NCI-H2107 (cell line): Measurements from ENCODE around the gene TIMM10.
A peak's percentile ranks its signal among the peaks of the same experiment; 100 is the strongest.
"Not testable (repeated sequence)": the region's sequence is repeated elsewhere in the genome, so short reads cannot be mapped to it uniquely, and the experiment has no call there.

ENCODE experiments used
- DNase-seq: peaks from one replicate; lab custom pipeline; 2025; lab: John Stamatoyannopoulos, UW

Gene TIMM10

DNA sequence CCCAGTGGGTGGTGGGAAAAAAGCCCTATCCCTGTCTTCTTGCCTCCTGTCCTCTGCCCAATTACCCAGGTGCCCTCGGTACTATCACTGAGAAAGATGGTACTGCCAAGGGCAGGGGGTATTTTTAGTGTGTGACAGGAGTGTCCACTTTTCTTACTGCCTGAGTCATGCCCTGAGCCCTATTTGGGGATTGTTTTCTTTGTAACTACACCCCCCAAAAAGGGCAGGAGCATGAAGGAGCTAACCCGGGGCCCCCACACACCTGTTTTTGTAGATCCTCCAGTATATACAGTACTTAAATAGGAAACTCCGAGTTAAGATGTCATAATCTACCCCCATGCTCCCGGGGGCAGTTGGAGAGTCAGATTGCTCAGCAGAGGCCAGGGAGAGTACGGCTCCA is 10.6 kb upstream of the TIMM10 start:
- no peak for DNase-seq

DNA sequence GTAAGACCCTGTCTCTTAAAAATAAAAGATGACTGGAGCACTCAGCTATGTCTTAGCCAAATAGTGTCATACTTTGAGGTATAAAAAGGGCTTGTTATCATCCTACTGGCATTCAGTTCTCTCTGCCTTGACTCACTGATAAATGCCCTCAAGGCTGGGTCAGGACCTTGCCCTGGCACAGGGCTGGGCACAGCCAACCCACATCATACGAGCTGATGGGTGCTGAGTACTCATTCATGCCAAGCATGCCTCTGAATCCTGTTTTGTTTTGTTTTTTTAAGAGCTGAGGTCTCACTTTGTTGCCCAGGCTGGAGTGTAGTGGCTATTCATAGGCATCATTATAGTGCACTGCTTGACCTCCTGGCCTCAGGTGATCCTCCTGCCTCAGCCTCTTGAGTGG is 8.8 kb upstream of the TIMM10 start:
- no peak for DNase-seq

DNA sequence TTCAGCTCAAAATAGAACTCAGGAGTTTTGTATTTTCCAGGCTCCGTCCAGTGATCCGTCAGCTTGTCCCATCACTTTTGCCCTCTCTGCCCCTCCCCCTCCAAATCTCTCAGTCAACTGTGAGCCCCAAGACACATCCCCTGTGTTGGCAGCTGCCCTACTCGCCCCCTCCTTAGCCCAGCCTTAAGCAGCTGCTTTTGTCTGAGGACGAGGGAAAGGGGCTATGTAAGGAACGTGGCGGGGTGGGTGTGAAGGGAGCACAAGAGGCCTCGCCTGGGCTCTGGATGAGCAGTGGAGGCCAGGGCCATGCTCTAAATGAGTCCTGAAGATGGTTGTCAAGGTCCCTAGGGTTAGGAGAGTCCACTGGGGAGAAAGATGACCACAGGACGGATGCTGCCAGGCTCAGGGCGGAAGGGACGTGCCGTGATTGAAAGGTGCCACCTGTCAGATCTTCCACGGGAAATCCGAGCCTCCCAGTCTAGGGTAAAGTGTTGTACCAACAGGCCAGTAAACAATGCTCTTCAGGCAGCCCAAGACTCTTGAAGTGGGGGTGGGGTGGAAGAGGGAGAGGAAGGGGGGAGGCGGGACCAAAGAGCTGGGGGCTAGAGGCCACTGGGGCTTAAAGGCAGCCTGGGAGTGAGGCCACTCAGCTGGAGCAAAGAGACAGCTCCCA is 6.5 kb upstream of the TIMM10 start, which contains the start of gene SMTNL1:
Gene SMTNL1, plus strand, starts transcription at position 649 of the 673 bp plus-strand sequence. CDS start 5,048 bp downstream, outside the sequence.
- DNase-seq, result peak; percentile 3

DNA sequence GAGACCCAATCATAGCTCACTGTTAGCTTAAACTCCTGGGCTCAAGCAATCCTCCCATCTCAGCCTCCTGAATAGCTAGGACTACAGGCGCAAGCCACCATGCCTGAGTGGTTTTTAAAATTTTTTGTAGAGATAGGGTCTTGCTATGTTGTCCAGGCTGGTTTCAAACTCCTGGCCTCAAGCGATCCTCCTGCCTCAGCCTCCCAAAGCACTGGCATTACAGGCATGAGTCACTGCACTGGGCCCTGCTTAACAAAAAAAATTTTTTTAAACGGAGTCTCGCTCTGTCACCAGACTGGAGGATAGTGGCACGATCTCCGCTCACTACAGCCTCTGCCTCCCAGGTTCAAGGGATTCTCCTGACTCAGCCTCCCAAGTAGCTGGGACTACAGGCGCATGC is 3.9 kb upstream of the TIMM10 start:
- DNase-seq, result not testable (repeated sequence)

DNA sequence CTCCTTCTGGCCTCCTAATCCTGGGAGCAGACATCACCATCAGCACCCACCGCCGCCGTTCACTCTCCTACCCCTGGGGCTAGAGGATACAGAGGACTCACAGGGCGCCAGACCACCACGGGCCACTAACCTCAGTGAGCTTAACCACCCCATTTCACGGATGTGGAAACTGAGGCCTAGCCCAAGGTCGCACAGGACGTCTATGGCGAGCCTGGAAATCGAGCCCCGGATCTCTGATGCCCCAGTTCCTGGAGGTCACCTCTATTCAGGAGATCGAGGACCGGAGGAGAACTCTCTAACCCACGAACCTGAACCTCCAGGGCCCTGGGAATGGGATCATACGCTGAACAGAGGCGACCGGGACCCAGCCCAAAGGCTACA is 349 bp downstream of the TIMM10 start:
- DNase-seq, result no peak

DNA sequence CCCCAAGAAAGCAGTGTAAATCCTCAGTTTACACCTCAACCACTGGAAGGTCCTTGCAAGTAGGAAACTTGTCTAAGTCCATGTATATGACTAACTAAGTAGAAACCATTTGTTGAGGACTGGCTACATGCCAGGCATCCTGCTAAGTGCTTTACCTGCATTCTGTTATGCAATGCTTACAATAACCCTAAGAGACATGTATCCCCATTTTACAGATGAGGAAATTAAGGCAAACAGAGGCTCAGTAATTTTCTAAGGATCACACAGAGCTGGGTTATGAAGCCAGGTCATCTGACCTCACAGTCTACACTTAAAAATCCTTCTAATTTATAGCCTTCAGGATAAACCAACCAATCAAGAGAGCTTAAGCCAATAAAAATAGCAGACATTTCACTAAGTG is 1.5 kb downstream of the TIMM10 start:
- no peak for DNase-seq

DNA sequence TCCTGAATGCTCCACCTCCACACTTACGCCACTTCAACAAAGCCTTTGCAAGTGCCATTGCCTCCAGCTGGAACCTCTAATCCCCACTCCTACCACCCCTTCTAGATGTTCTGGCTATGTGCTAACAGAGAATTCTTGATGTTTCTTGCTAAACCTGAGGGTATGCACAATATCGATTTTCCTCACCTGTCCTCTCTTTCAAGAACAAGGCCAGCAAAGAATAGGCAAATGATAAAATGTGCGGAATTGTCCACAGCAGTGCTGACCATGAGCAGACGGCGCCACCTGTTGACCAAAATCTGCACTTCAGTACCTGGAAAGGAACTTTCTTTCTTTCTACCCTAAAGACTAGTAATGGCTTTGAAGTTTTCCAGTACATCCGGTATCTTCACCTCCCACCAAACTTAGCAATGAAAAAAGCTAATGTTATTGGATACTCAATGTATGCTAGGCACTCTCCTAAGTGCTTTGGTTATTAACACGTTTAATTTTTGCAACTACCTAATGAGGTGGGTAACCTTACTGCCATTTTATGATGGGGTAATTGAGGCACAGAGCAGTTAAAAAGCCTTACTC is 3.4 kb downstream of the TIMM10 start:
- DNase-seq, result peak; percentile 50

DNA sequence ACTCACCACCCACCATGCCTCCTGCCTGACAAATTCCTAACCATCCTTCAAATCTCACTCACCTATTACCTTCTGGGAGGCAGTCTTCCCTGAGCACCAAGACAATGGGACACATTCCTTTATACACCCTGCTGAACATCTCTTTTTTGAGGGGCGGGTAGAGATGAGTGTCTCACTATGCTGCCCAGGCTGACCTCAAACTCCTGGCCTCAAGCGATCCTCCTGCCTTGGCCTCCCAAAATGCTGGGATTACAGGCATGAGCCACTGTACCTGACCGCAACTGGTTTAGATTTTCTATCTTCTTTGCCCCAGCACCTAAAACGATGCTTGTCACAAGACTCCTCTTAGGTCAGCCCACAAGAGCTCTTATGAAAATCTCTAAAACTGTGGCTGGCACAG is 7.1 kb downstream of the TIMM10 start:
- no peak for DNase-seq

DNA sequence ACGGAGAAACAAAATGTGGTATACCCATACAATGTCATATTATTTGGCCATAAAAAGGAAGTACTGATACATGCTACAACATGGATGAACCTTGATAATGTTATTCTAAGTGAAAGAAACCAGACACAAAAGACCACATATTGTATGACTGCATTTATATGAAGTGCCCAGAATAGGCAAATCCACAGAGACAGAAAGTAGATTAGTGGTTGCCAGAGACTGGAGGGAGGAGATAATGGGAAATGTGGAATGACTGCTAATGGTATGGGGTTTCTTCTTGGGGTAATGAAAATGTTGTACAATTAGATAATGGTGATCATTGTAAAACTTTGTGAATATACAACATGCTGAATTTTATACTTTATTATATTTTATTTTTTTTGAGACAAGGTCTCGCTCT is 9.4 kb downstream of the TIMM10 start:
- DNase-seq, result no peak

DNA sequence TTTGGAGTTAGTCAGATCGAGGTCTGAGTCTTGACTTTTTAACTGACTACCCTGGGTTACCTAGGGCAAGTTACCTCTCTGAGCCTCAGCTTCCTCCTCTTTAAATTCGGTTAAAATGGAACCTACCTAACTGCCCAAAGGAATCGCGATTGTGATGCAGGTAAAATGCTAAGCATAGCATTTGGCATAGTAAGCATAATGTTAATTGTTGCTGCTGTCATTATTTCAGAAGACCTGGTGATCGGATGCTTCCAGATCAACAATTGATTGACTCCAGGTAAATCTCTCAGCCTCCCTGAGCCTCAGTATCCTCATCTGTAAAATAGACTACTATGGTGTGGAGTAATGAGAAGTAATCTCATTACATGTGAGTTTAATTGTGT is 14.5 kb downstream of the TIMM10 start:
- DNase-seq, result no peak

DNA sequence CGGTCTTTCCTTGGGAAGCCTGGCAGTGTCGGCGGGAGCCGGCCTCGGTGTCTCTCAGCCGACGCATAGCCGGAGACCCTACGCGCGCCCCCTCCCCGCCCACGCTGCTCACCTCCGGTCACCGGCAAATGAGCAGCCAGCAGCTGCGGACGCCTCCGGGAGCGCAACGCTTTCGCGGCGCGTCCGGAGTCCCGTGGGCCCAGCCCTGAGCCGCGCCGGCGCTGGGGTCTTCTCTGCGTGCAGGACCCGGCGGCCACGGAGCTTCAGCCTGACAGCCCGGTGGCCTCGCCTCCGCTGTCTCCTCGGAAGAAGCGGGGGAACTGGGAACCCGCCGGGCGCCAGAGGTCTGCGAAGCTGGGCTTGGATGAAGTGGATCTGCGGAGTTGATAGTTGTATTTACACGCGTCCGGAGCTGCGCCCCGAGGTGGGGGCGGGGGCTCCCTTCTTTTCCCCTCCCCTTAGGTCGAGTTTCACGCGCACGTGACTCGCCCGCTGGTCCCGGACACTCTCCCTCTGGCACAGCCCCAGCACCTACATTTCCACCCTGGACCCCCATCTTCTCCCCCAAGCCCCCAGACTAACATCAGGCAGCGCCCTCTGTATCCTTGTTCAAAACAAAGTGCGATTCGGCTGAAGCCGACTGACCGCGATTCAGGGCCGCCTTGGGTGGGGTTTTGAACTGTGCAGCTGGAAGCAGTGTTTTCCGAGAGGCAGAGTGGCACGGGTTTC is 15.1 kb downstream of the TIMM10 start, which contains the start of gene SLC43A1:
Gene SLC43A1, minus strand, starts transcription at position 371 of the 729 bp plus-strand sequence. CDS start 1,591 bp downstream, outside the sequence.
- no peak for DNase-seq

DNA sequence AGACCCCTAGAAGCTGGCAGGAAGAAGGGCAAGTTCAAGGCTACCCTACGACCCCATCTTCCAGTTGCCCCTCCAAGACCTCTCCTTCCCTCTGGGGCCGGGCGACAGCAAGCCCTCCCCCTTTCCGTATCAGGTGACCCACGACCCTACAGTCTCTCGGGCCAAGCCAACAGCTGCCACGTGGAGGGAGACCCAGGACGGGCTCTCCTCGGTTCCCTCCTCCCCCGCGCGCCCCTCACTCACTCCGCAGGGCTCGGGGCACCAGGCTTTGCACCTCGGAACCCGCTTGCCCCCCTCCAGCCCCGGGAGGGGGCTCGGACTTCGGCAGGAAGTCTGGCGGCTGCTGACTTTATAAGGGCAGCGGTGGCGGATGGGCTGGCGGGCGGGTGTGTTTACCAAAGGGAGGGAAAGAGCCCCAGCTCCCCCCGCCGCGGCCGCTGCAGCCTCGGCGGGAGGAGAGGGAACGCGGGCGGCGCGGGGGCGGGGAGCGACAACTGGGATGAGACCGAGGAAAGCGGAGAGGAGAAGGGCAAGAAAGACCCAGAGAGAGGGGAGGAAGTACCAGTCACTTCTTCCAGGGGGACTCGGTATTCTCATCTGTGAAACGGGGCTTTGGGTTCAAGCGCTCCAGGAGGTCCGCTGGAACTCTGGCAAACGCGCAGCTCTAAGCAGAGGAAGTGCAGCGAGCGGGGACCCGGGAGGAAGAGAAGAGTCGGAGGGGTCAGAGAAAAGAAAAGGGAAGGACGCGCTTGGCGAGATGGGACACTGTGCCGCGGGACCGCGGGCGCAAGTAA is 15.8 kb downstream of the TIMM10 start:
- peak; percentile 28 for DNase-seq

DNA sequence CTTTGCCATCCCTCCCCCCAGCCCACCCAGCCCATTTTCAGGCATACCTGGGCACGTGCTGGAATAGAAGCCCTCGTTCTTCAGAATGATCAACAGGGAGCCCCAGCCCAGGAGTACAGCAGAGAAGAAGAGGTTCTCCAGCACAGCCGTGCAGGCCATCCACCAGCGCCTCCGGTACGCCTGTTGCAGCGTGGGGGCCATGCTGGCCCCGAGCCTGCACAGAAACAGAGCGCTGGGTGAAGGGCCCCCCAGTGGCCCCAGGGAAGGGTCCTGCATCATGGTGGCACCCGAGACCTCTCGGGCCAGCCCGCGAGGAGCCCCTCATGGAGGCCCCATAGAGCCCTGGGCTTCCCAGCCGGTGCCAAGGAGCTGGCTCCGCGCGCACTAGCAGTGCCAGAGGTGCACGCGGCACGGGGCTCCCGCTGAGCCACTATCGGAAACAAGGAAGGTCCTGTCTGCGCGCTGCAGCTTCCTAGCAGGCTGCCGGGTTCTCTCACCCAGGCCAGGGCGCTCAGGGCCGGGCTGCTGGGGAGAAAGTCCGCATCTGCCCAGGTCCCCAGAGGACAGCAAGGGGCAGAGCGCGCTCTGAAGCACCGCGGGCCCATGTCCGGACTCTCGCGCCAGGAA is 16.5 kb downstream of the TIMM10 start:
- no peak for DNase-seq

DNA sequence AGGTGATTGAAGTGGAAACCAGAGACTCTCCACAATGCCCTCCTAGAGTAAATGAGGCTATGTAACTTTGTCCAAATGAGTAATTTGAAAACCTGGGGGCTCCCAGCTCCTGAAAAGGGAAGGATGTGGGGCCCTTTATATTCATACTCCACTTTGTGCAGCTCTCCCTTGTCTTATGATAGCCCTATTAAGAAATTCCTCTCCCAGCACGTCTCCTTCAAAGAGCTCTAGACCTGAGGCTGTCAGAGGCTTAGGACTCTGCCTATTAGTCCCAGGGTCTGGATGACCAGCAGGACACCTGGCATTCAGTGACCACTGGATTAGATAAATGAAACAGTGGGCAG is 17.1 kb downstream of the TIMM10 start:
- DNase-seq, result no peak

DNA sequence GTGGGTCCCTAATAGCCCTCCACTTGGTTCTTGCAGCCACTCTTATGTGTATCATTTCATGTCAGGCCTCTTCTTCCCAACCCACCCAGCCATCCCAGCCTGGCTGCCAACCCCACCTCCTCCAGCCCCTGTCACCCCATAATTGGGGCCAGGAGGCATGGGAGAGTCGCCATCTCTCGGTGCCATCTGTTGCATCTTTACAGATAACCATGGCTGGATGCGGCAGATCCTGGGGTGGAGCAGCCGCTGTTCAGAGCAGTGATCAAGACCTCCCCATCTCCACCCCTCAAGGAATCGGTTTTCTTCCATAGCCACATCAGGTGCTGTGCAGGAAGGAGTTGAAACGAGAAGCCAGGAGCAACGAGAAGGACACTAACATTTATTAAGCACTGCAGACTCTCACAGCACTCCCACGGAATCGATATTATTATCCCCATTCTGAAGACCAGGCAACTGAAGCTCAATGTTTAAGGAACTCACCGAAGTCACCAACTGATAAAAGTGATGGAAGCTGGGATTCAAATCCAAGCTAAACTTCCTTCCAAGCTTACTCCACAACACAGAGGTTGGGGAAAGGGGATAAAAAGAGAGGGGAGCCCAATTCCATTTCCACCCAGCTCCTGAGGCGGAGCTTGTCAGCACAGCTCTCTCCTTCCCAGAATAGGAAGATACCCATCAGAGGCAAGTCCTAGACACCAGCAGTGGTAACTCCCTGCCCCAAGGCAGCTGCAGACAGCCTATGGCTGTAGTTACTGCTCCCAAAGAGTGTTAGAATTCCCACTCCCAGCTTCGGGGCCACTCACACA is 17.7 kb downstream of the TIMM10 start:
- DNase-seq, result no peak

DNA sequence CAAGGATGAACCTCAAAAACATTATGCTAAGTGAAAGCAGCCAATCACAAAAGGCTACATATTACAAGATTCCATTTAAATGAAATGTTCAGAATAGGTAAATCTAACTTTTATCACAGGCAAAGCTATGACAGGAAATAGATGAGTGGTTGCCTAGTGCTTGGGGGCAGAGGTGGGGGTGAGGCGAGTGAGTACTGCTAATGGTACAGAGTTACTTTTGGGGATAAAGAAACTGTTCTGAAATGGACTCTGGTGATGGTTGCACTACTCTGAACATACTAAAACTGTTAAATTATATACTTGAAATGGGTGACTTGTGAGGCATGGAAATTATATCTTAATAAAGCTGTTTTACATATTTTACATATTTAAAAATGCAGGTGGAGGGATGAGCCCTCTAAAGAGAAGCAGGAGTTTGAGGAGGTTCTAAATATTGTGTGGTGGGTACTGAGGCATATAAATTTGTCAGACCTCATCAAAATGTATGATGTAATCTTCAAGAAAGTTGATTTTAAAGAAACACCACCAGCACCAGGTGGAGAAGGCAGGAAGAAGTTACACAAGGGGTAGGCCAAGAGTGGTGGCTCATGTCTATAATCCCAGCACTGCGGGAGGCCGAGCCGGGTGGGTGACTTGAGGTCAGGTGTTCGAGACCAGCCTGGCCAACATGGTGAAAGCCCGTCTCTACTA is 18.7 kb downstream of the TIMM10 start:
- DNase-seq, result no peak

DNA sequence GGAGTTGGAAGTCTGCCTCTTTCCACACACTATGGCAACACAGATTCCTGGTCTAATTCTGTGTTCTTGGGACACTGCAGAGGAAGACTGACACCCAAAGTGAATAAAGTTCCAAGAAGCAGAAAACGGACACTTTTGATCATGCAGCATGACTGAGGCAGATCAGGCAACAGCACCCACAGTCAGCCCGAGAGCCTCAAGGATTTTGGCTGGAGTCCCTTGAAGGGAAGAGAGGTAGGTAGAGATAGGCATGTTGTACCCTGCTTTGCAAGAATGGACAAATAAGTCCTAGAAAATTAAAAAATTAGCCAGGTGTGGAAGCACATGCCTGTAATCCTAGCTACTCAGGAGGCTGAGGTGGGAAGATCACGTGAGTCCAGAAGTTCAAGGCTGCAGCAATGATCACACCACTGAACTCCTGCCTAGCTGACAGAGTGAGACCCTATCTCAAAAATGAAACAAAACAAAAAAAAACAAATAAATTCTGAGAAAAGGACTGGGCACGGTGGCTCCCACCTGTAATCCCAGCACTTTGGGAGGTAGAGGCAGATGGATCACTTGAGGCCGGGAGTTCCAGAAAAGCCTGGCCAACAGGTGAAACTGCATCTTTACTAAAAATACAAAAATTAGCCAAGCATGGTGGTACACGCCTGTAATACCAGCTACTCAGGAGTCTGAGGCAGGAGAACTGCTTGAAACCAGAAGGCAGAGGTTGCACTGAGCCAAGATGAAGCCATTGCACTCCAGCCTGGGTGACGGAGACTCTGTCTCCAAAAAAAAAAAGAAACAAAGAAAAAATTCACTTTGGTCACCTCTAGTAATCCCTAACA is 22.0 kb downstream of the TIMM10 start:
- DNase-seq, result no peak

DNA sequence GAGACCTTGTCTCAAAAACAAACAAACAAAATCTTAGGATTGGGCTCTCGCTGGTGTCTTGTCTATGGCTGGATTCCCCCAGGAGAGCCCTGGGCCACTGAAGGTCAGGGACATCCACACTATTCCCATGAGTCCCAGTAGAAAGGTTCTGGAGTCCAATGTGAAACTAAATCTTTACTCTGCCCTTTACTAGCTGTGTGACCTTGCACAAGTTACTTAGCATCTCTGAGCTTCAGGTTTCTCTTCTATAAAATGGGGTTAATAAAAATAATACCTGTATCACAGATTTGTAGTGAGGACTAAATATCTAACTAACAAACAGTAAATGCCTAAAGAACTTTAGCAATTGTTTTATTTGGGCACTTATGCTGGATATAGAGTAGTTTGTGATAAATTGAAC is 24.0 kb downstream of the TIMM10 start:
- DNase-seq, result no peak

DNA sequence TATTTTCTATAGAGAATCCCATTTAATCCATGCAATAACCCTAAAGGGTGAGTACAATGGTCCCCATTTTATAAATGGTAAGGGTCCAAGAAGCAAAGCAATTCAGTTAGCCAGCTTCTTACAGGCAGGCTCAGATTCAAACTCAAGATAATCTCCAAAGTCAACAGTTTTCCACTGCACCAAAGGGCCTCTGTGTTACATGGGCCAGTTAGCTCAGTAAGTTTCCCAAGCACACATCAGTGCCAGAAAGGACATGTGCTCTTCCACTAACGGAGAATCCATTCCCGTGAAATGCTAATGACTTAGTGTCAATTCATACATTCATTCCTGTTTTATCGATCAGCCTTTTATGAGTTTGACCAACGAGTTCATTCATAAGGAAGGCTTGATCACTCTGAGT is 26.0 kb downstream of the TIMM10 start:
- DNase-seq, result no peak

DNA sequence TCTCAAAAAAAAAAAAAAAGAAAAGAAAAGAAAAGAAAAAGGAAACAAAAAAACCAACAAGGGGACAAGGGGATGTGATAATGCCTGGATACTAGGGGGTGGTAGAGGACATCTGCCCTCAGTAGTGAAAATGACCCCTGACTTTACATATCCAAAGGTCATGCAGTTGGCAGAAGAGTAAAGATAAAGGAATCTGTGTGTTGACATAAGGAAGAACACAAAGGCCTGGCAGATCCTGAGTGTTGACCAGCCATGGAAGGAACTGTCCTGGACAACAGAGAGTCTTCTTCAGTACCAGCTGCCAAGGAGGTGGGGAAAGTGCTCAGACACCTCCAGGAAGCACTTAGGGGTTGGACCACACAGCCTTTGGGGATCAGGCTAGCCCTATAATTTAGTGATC is 27.7 kb downstream of the TIMM10 start:
- no peak for DNase-seq
